Neural cell (in vitro differentiated cells): ENCODE results near the gene COL4A1. TPM values are rescaled to one million over a fixed set of nuclear protein-coding genes. Genes with fewer than 3 reads are reported as not detected.

Experiments used
- H2AFZ ChIP-seq: fragments of 200-600, 300-800 bp; sonication (generic), shearing (Covaris generic); 2 replicates; pipeline ENCODE4 v1.6.0; 2014; ENCODE audit warnings: low read depth, mild to moderate bottlenecking, antibody characterized with exemption, low read length, moderate library complexity
- H3F3A ChIP-seq: fragments of 200-600 bp; shearing (Covaris generic); 2 replicates; pipeline ENCODE4 v1.6.1; 2016; ENCODE audit warnings: mild to moderate bottlenecking, moderate library complexity, mixed read lengths, antibody characterized with exemption, low read length; ENCODE audit not compliant: insufficient read depth, poor library complexity, severe bottlenecking
- H3K27ac ChIP-seq: fragments of 200-600, 300-800 bp; sonication (generic), shearing (Covaris generic); 2 replicates; pipeline ENCODE4 v1.5.1; 2014; ENCODE audit warnings: mild to moderate bottlenecking, low read length, moderate library complexity
- H3K27me3 ChIP-seq: fragments of 300-800, 200-600 bp; sonication (generic), shearing (Covaris generic); 2 replicates; pipeline ENCODE4 v1.6.0; 2014; ENCODE audit warnings: mild to moderate bottlenecking, low read depth, low read length, moderate library complexity; ENCODE audit not compliant: insufficient read depth
- H3K36me3 ChIP-seq: fragments of 300-800, 200-600 bp; sonication (generic), shearing (Covaris generic); 2 replicates; pipeline ENCODE4 v1.5.1; 2014; ENCODE audit warnings: mild to moderate bottlenecking, antibody characterized with exemption, low read length, moderate library complexity; ENCODE audit not compliant: insufficient read depth
- H3K4me2 ChIP-seq: fragments of 300-800, 200-600 bp; sonication (generic), shearing (Covaris generic); 2 replicates; pipeline ENCODE4 v1.6.0; 2014; ENCODE audit warnings: mild to moderate bottlenecking, low read length
- H3K4me3 ChIP-seq: fragments of 300-800, 200-600 bp; sonication (generic), shearing (Covaris generic); 2 replicates; pipeline ENCODE4 v1.5.1; 2014; ENCODE audit warnings: mild to moderate bottlenecking, low read length, moderate library complexity
- H3K79me2 ChIP-seq: fragments of 200-600 bp; shearing (Covaris generic); replicated peaks from 2 replicates; pipeline ENCODE4 v1.6.0; 2014; ENCODE audit warnings: mild to moderate bottlenecking, low read length, moderate library complexity; ENCODE audit not compliant: insufficient read depth
- H3K9ac ChIP-seq: fragments of 300-800, 200-600 bp; sonication (generic), shearing (Covaris generic); 2 replicates; pipeline ENCODE4 v1.6.1; 2016; ENCODE audit warnings: mild to moderate bottlenecking, low read length, mixed read lengths
- H3K9me2 ChIP-seq: fragments of 200-600 bp; shearing (Covaris generic); 2 replicates; pipeline ENCODE4 v1.6.1; 2016; ENCODE audit warnings: mild to moderate bottlenecking, low read length, mixed read lengths; ENCODE audit not compliant: insufficient read depth
- H3K9me3 ChIP-seq: fragments of 200-600, 300-800 bp; sonication (generic), shearing (Covaris generic); 2 replicates; pipeline ENCODE4 v1.6.1; 2016; ENCODE audit warnings: mild to moderate bottlenecking, mixed run types, low read length, moderate library complexity, mixed read lengths
- H4K20me1 ChIP-seq: fragments of 200-600 bp; shearing (Covaris generic); 2 replicates; pipeline ENCODE4 v1.6.1; 2016; ENCODE audit warnings: mild to moderate bottlenecking, mixed run types; ENCODE audit not compliant: insufficient read depth
- EP300 ChIP-seq: fragments of 450-650 bp; conservative IDR thresholded peaks from 2 replicates; pipeline ENCODE4 v1.6.1; 2014; ENCODE audit warnings: antibody characterized with exemption, mild to moderate bottlenecking, moderate library complexity; ENCODE audit not compliant: poor library complexity, severe bottlenecking
- EZH2 ChIP-seq: fragments of 200-600, 300-800 bp; shearing (Covaris generic), sonication (generic); IDR thresholded peaks from 2 replicates; pipeline ENCODE4 v1.6.1; 2014; ENCODE audit warnings: antibody characterized with exemption, low read length, borderline replicate concordance, mild to moderate bottlenecking; ENCODE audit not compliant: insufficient read depth, poor library complexity, severe bottlenecking
- MXI1 ChIP-seq: fragments of 450-650 bp; conservative IDR thresholded peaks from 2 replicates; pipeline ENCODE4 v1.6.1; 2014; ENCODE audit warnings: antibody characterized with exemption, mild to moderate bottlenecking; ENCODE audit not compliant: poor library complexity, severe bottlenecking
- POLR2AphosphoS5 ChIP-seq: IDR thresholded peaks from 2 replicates; pipeline ENCODE4 v1.6.1; 2012
- RAD21 ChIP-seq: fragments of 450-650 bp; conservative IDR thresholded peaks from 2 replicates; pipeline ENCODE4 v1.6.1; 2014; ENCODE audit warnings: antibody characterized with exemption, mild to moderate bottlenecking, moderate library complexity
- SMC3 ChIP-seq: fragments of 450-650 bp; conservative IDR thresholded peaks from 2 replicates; pipeline ENCODE4 v1.6.1; 2014; ENCODE audit warnings: antibody characterized with exemption, mild to moderate bottlenecking, moderate library complexity; ENCODE audit not compliant: poor library complexity
- TAF1 ChIP-seq: IDR thresholded peaks from 2 replicates; pipeline ENCODE4 v1.6.1; 2012; ENCODE audit warnings: low read depth
- polyA plus RNA-seq: library from polyadenylated mRNA; depleted of rRNA; stranded (reverse); fragments of >200 nt; gene quantifications from 2 replicates; pipeline ENCODE4 v1.2.3, GENCODE V29; 2014
- TF ChIP-seq, protein P1 (sequence below): IDR thresholded peaks from 2 replicates; pipeline ENCODE4 v1.6.1; 2012; ENCODE audit warnings: borderline replicate concordance

COL4A1 gene
- polyA plus RNA-seq, 1 donor from 2014 or later: 13.1 TPM

DNA sequence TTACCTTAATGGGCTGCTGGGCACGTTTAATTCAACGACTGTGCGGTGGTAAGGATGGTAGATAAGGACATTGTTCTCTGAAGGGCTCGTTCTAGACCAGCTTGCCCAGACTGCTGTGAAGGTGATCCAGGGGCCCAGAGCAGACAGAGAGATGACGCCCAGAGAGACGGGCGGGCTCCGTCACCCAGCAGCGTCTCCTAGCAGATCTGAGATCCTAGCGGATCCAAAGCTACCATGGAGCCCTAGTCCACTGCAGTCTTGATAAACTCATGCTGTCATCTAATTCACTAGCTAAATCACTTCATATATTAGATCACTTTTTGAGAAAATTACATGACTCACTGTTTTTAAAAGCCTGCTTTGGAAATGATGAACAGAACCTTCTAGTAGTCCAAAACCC is 21.6 kb upstream of the COL4A1 start:
- Histone ChIP-seq H3K27me3 (no peaks in the 10 kb centered on the region), H3K4me2 (no peak overlapping the region), H3K9me3 (no peaks in the 10 kb centered on the region), H3F3A (no peaks in the 10 kb centered on the region), H3K9me2 (no peaks in the 10 kb centered on the region), H3K36me3 (no peaks in the 10 kb centered on the region), H3K9ac (no peak overlapping the region), H3K4me3 (no peak overlapping the region), H2AFZ (no peak overlapping the region), H3K27ac (no peak overlapping the region), H4K20me1 (no peaks in the 10 kb centered on the region), H3K79me2 (no peaks in the 10 kb centered on the region)
- no peak for TF ChIP-seq MXI1
- TF ChIP-seq EZH2: no peak
- TF ChIP-seq EP300: no peak
- no peak for TF ChIP-seq SMC3
- no peak for TF ChIP-seq POLR2AphosphoS5
- TF ChIP-seq, protein P1, sequence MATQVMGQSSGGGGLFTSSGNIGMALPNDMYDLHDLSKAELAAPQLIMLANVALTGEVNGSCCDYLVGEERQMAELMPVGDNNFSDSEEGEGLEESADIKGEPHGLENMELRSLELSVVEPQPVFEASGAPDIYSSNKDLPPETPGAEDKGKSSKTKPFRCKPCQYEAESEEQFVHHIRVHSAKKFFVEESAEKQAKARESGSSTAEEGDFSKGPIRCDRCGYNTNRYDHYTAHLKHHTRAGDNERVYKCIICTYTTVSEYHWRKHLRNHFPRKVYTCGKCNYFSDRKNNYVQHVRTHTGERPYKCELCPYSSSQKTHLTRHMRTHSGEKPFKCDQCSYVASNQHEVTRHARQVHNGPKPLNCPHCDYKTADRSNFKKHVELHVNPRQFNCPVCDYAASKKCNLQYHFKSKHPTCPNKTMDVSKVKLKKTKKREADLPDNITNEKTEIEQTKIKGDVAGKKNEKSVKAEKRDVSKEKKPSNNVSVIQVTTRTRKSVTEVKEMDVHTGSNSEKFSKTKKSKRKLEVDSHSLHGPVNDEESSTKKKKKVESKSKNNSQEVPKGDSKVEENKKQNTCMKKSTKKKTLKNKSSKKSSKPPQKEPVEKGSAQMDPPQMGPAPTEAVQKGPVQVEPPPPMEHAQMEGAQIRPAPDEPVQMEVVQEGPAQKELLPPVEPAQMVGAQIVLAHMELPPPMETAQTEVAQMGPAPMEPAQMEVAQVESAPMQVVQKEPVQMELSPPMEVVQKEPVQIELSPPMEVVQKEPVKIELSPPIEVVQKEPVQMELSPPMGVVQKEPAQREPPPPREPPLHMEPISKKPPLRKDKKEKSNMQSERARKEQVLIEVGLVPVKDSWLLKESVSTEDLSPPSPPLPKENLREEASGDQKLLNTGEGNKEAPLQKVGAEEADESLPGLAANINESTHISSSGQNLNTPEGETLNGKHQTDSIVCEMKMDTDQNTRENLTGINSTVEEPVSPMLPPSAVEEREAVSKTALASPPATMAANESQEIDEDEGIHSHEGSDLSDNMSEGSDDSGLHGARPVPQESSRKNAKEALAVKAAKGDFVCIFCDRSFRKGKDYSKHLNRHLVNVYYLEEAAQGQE: no peak

DNA sequence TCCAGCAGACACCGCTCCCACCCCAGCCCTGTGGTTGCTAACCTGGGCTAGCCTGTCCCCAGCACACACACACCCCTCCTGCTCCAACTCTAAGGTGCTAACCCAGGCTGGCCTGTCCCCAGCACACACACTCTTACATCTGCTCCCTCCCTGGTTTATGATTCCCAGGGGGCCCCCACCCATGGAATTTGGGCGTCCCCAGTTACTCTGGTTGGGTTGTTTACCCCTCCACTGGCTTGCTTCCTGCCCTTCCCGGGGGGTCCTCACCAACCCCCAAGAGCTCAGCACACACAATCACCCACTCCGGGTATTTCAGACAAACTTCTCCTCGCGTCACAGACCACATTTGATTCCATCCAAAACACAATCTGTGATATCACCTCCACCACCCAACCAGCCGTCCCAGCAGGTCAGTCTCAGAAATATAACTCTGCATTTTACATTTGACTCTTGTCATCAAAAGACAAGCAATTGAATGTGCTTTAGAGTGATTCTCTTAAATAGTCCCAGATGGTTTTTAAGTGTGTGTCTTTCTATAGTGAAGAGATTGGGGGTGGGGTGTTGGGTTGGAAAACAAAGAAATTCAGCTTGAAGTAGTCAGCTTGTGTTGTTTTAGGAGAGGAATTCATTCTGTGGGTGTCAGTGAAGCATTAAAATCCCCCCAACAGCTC is 20.2 kb upstream of the COL4A1 start:
- Histone ChIP-seq H3K79me2 (no peaks in the 10 kb centered on the region), H2AFZ (no peak overlapping the region), H3K9me2 (no peaks in the 10 kb centered on the region), H3K27me3 (no peaks in the 10 kb centered on the region), H3K36me3 (no peaks in the 10 kb centered on the region), H3K9me3 (no peaks in the 10 kb centered on the region), H4K20me1 (no peaks in the 10 kb centered on the region), H3K4me3 (no peak overlapping the region), H3K9ac (no peak overlapping the region), H3K27ac (no peak overlapping the region), H3F3A (no peaks in the 10 kb centered on the region), H3K4me2 (no peak overlapping the region)
- TF ChIP-seq TAF1 (no peak), RAD21 (no peak), EZH2 (no peak), POLR2AphosphoS5 (no peak), EP300 (no peak)
- TF ChIP-seq, protein P1: no peak
